Mesothelial cell of epicardium (in vitro differentiated cells): ENCODE measurements around the gene RAD9A. TPM values are rescaled to one million over a fixed set of nuclear protein-coding genes. Genes with fewer than 3 reads are reported as not detected.

Source experiments
- DNase-seq, 2 experiments: peaks; one replicate each; pipeline ENCODE4 v3.0.0; 2021; ENCODE audit warnings: low spot score in 2 of 2; ENCODE audit not compliant: unreplicated experiment in 2 of 2
- H3K27ac Mint-ChIP-seq: 2 replicates; pipeline ENCODE4 v1.8.0; 2021; ENCODE audit warnings: mixed read lengths
- H3K27me3 Mint-ChIP-seq: 2 replicates; pipeline ENCODE4 v1.8.0; 2021; ENCODE audit warnings: low read depth, mixed read lengths
- H3K36me3 Mint-ChIP-seq: 2 replicates; pipeline ENCODE4 v1.8.0; 2021; ENCODE audit warnings: mixed read lengths
- H3K4me1 Mint-ChIP-seq: 2 replicates; pipeline ENCODE4 v1.8.0; 2021; ENCODE audit warnings: mixed read lengths
- H3K4me3 Mint-ChIP-seq: 2 replicates; pipeline ENCODE4 v1.8.0; 2021; ENCODE audit warnings: mild to moderate bottlenecking, moderate library complexity, mixed read lengths
- H3K9me3 Mint-ChIP-seq: 2 replicates; pipeline ENCODE4 v1.8.0; 2021; ENCODE audit warnings: mixed read lengths
- CTCF ChIP-seq: fragments of 200-600 bp; sonication (generic); IDR thresholded peaks from one replicate; pipeline ENCODE4 v1.5.0; 2021; ENCODE audit warnings: antibody characterized with exemption; ENCODE audit not compliant: unreplicated experiment
- total RNA-seq: library from RNA; stranded (reverse); gene quantifications from 3 replicates; pipeline ENCODE4 v1.2.1, GENCODE V29; 2021

The RAD9A gene
- total RNA-seq, 1 donor from 2014 or later, result 44.7 TPM

GRCh38 chr11:67442504-67443404 lies 51.0 kb downstream of the RAD9A start:
- no peaks in the 10 kb centered on the region for H3K27me3 Mint-ChIP-seq

GRCh38 chr11:67445515-67445914 lies 53.7 kb downstream of the RAD9A start:
- no peaks in the 10 kb centered on the region for H3K27me3 Mint-ChIP-seq
- H3K4me1 Mint-ChIP-seq, result peaks cover 14% of the 10 kb centered on the region
- H3K27ac Mint-ChIP-seq, result peak overlapping the region; percentile 77
- no peaks in the 10 kb centered on the region for H3K36me3 Mint-ChIP-seq
- H3K4me3 Mint-ChIP-seq, result peak overlapping the region; percentile 80
- DNase-seq, result no peak
- no peak for TF ChIP-seq CTCF
- H3K9me3 Mint-ChIP-seq, result no peaks in the 10 kb centered on the region

More at GRCh38 chr11:67442504-67443404, 51.0 kb downstream of the RAD9A start:
- peak overlapping the region; percentile 97 for H3K27ac Mint-ChIP-seq
- no peaks in the 10 kb centered on the region for H3K9me3 Mint-ChIP-seq
- TF ChIP-seq CTCF, result no peak
- H3K36me3 Mint-ChIP-seq, result no peaks in the 10 kb centered on the region
- DNase-seq, result no peak
- H3K4me3 Mint-ChIP-seq, result peak overlapping the region; percentile 81
- H3K4me1 Mint-ChIP-seq, result peaks cover 14% of the 10 kb centered on the region

Other genes with a start within 250 kb of the RAD9A start
- 46.4 to 48.4 TPM (median 46.5 TPM) in 3 replicates for gene GRK2, start 125.5 kb upstream of the RAD9A start, total RNA-seq
- gene ANKRD13D, start 102.7 kb upstream of the RAD9A start, total RNA-seq, result 71.3 to 78.5 TPM (median 76.5 TPM) in 3 replicates
- 50.4 to 59.0 TPM (median 55.4 TPM) in 3 replicates for gene SSH3, start 88.5 kb upstream of the RAD9A start, total RNA-seq
- gene POLD4, start 38.4 kb upstream of the RAD9A start, total RNA-seq, result 32.0 to 37.9 TPM (median 32.2 TPM) in 3 replicates
- gene CLCF1, start 18.4 kb upstream of the RAD9A start, total RNA-seq, result 5.9 to 6.3 TPM (median 6.1 TPM) in 3 replicates
- 103 to 107 TPM (median 103 TPM) in 3 replicates for gene PPP1CA, start 9.9 kb downstream of the RAD9A start, total RNA-seq
- 0.41 to 0.82 TPM (median 0.74 TPM) in 3 replicates for gene TBC1D10C, start 12.1 kb downstream of the RAD9A start, total RNA-seq
- gene CARNS1, start 23.7 kb downstream of the RAD9A start, total RNA-seq, result 19.5 to 24.6 TPM (median 21.1 TPM) in 3 replicates
- 59.7 to 63.1 TPM (median 62.2 TPM) in 3 replicates for gene RPS6KB2, start 36.5 kb downstream of the RAD9A start, total RNA-seq
- gene PTPRCAP, start 45.7 kb downstream of the RAD9A start, total RNA-seq, result 1.4 to 1.8 TPM (median 1.6 TPM) in 3 replicates
- gene CORO1B, start 51.5 kb downstream of the RAD9A start, total RNA-seq, result 70.2 to 75.7 TPM (median 71.7 TPM) in 3 replicates
- 0.16 TPM in 1 of 3 replicates, not detected in the others for gene GPR152, start 60.7 kb downstream of the RAD9A start, total RNA-seq
- 0.29 to 0.43 TPM (median 0.33 TPM) in 3 replicates for gene CABP4, start 63.4 kb downstream of the RAD9A start, total RNA-seq
- 64.3 to 69.3 TPM (median 67.8 TPM) in 3 replicates for gene TMEM134, start 77.3 kb downstream of the RAD9A start, total RNA-seq
- 43.6 to 45.2 TPM (median 44.6 TPM) in 3 replicates for gene AIP, start 91.0 kb downstream of the RAD9A start, total RNA-seq
- gene PITPNM1, start 113.4 kb downstream of the RAD9A start, total RNA-seq, result 54.9 to 56.0 TPM (median 55.8 TPM) in 3 replicates
- 16.6 to 17.6 TPM (median 17.4 TPM) in 3 replicates for gene CDK2AP2, start 116.2 kb downstream of the RAD9A start, total RNA-seq
- not detected in 3 replicates for gene CABP2, start 131.5 kb downstream of the RAD9A start, total RNA-seq
- 875 to 906 TPM (median 905 TPM) in 3 replicates for gene GSTP1, start 191.8 kb downstream of the RAD9A start, total RNA-seq
- gene NDUFV1, start 214.9 kb downstream of the RAD9A start, total RNA-seq, result 179 to 187 TPM (median 180 TPM) in 3 replicates
- gene NUDT8, start 238.0 kb downstream of the RAD9A start, total RNA-seq, result 5.0 to 6.2 TPM (median 5.6 TPM) in 3 replicates
- not detected in 3 replicates for gene TBX10, start 247.8 kb downstream of the RAD9A start, total RNA-seq